HG02678 (cell line): Measurements from ENCODE around the gene CHCHD3.
A peak's percentile ranks its signal among the peaks of the same experiment; 100 is the strongest.
"Not testable (repeated sequence)": the region's sequence is repeated elsewhere in the genome, so short reads cannot be mapped to it uniquely, and the experiment has no call there.

Source experiments
- ATAC-seq: cut with Tn5 transposase; IDR thresholded peaks from one replicate; pipeline ENCODE4 v1.9.1; 2021; ENCODE audit warnings: mild to moderate bottlenecking, moderate library complexity; ENCODE audit not compliant: unreplicated experiment

The CHCHD3 gene

DNA sequence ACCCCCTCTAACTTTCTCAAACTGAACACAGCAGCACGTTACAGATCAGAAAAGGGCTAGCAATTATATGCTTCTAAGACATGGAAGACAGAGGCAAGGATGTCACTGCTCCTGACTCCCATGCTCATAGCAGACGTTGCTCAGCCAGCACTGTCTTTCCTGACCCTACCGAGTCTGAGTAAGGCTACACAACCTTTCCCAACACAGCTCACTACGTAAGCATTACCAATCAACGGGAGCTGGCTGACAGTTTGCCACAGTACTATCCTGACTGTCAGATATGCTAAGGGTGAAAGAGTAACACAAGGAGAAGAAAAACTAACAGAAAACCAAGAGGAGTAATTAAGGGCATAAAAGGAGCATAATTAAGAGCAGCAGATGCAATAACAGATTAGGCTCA lies 171.2 kb downstream of the CHCHD3 start:
- ATAC-seq: no peak

GRCh38 chr7:132907380-132907940 lies 174.4 kb downstream of the CHCHD3 start:
- no peak for ATAC-seq

DNA sequence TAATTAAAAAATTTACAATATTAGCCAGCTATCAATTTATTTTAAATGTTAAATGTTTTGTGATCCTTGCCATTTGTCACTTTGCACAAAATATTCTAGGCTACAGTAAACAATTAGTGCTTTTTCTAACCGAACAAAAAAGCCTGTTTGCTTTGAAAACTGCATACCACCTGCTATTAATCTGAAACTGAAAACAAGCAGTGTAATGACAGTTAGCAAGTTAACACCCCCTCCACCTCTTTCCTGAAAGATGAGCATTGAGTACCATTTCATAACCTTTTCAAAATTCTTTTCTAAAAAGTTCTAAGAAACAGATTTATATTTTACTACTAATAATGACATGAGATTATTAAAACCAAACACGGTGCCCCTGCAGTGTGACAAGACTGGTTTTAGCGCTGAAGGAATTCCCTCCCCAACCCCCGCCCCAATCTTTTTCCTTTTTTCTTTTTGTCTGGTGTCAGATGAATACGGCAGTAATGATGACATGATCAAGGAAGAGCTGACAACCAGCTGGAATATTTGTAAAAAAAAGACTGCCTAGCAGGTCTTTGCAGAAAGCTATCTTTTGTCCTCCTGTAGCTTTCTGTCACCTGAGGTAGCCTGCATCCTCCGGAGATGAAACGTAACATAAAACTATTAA lies 175.6 kb downstream of the CHCHD3 start:
- no peak for ATAC-seq

GRCh38 chr7:132905136-132905535 lies 176.8 kb downstream of the CHCHD3 start:
- ATAC-seq: not testable (repeated sequence)

GRCh38 chr7:132904209-132904608 lies 177.7 kb downstream of the CHCHD3 start:
- no peak for ATAC-seq

- ATAC-seq: not testable (repeated sequence)
These were observed 179.6 kb downstream of the CHCHD3 start for GRCh38 chr7:132902294-132902693.

GRCh38 chr7:132901241-132901640 lies 180.6 kb downstream of the CHCHD3 start:
- ATAC-seq: no peak

DNA sequence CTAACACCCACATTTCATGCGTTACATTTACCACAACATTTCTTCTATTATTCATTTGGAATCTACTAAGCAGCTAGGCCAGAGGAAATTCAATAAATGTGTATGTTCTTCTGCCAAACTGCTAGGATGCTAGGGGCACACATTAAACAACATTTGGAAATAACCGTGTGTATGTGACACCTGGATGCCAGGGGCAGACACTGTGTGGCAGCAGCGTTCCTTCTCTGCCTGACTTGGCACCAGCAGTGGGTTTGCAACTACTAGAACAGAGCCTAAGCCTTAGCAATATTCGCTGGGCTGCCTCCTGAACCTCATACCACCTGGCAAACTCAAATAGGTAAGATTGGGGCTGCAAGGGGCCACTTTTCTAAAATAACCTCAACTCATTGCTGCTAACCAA lies 182.1 kb downstream of the CHCHD3 start:
- no peak for ATAC-seq

DNA sequence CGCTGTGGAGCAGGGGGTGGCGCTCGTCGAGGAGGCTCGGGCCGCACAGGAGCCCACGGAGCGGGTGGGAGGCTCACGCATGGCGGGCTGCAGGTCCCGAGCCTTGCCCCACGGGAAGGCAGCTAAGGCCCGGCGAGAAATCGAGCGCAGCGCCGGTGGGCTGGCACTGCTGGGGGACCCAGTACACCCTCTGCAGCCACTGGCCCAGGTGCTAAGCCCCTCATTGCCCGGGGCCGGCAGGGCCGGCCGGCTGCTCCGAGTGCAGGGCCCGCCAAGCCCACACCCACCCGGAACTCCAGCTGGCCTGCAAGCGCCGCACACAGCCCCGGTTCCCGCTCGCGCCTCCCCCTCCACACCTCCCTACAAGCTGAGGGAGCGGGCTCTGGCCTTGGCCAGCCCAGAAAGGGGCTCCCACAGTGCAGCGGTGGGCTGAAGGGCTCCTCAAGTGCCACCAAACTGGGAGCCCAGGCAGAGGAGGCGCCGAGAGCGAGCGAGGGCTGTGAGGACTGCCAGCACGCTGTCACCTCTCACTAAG lies 183.2 kb downstream of the CHCHD3 start:
- not testable (repeated sequence) for ATAC-seq

DNA sequence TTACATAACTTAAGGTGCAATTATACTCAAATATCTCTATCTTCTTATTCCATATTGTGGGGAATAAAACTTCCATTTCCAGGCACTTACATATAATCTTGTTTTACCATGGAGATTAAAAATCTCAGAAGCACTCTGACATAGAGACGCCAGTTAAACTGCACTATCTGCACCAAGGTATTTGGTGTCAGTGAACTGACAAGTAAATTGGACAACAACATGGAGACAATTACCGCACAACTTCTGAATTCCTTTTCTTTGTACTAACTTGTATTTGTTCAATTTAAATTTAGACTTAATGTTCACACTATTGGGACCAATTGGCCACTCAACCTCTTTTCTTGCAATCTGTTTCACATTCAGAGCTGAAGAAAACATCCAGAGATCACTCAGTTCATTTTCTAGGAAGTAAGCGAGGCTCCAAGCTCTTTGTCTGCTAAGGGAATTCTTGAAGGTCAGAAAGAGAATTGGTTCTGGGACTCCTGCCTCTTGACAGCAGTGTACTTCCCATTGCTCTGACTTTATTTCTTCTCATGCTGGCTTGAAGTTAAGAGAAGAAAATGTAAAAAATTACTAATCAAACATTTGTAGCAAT lies 184.7 kb downstream of the CHCHD3 start:
- no peak for ATAC-seq

DNA sequence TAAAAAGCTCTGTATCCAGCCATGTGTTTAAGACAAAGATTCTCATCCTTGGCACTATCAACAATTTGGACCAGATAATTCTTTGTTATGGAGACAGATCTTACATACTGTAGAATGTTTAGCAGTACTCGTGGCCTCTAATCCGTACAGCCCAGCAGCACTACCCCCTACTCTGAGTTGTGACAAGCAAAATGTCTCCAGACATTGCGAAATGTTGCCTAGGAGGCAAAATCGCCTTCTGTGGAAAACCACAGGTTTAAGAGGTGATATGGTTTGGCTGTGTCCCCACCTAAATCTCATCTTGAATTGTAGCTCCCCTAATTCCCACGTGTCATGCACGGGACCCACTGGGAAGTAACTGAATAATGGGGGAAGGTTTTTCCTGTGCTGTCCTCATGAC lies 186.7 kb downstream of the CHCHD3 start:
- ATAC-seq: no peak

DNA sequence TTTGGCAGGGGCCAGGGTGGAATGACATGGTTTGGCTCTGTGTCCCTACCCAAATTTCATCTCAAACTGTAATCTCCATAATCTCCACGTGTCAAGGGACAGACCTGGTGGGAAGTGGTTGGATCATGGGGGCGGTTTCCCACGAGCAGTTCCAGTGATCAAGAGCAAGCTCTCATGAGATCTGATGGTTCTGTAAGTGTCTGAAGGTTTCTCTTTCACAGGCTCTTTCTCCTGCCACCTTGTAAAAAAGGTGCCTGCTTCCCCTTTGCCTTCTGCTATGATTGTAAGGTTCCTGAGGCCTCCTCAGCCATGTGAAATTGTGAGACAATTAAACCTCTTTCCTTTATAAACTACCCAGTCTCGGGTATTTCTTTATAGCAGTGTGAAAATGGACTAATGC lies 188.3 kb downstream of the CHCHD3 start:
- no peak for ATAC-seq

DNA sequence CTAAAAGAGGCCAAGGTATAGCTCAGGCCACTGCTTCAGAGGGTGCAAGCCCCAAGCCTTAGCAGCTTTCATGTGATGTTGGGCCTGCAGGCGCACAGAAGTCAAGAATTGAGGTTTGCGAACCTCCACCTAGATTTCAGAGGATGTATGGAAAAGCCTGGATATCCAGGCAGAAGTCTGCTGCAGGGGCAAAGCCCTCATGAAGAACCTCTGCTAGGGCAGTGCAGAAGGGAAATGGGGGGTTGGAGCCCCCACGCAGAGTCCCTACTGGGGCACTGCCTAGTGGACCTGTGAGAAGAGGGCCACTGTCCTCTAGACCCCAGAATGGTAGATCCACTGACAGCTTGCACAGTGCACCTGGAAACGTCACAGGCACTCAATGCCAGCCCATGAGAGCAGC lies 189.1 kb downstream of the CHCHD3 start:
- ATAC-seq: not testable (repeated sequence)

DNA sequence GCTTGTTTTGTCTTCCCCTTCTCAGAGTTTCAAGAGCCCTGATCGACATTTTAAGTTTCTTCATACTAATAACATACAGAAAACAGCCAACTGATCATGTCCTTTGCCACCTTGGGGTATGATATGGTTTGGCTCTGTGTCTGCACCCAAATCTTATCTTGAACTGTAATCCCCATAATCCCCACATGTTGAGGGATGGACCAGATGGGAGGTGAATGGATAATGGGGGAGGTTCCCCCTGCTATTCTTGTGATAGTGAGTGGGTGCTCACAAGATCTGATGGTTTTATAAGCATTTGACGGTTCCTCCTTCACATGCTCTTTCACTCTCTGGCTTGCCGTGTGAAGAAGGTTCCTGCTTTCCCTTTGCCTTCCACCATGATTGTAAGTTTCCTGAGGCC lies 190.3 kb downstream of the CHCHD3 start:
- no peak for ATAC-seq

DNA sequence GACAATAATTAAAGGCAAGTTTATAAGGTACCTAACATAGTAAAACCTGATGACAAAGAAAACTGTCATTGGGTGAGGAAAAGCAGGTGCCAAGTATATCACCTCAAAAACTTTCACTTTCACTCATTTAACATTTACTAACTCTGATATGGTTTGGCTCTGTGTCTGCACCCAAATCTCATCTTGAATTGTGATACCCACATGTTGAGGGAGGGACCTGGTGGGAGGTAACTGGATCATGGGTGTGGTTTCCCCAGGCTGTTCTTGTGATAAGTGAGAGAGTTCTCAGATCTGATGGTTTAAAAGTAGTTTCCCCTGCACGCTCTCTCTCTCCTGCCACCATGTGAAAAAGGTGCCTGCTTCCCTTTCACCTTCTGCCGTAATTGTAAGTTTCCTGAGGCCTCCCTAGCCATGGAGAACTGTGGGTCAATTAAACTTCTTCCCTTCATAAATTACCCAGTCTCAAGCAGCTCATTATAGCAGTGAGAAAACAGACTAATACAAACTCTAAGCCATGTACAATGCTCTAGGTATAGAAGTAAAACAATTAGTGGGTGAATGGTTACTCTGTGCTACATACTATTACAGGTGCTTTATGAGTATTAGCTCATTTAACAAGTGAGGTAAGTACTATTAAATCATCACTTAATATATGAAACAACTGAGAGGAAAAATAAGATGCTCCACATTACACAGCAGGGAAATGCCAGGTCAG lies 199.0 kb downstream of the CHCHD3 start:
- ATAC-seq: peak; percentile 77

DNA sequence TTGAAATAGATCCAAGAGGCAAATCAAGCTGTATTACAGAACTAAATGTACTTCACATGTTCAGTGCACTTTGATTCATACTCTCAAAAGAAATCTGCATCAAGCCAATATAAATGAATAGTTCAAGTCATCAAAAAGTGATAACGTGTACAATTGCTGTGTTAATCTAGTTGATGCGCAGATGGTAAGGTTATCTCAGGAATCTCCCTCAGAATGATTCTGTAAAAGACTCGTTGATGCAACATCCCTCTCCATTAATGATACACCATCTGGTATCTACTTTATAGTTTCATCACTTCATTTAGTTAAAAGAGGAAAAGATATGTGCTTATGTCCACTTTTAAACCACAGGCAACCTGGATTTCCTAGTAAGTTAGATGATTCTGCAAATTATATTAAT lies 200.6 kb downstream of the CHCHD3 start:
- no peak for ATAC-seq

DNA sequence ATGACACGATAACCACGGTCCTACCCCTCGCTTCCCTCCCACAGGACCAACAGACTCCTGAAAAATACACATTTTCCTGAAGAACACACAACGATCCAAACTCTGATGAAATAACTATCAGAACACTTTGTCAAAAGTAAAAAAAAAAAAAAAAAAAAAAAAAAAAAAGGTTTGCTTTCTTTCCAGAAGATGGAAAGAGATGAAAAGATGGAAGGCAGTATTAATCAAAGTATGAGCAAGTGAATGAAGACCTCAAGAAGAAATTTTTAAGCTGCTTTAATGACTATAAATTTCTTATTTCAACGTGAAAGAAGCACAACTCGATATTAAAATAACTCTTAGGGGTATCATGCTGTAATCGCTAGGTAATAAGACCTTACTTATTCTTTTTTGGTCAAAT lies 202.3 kb downstream of the CHCHD3 start:
- ATAC-seq: no peak

DNA sequence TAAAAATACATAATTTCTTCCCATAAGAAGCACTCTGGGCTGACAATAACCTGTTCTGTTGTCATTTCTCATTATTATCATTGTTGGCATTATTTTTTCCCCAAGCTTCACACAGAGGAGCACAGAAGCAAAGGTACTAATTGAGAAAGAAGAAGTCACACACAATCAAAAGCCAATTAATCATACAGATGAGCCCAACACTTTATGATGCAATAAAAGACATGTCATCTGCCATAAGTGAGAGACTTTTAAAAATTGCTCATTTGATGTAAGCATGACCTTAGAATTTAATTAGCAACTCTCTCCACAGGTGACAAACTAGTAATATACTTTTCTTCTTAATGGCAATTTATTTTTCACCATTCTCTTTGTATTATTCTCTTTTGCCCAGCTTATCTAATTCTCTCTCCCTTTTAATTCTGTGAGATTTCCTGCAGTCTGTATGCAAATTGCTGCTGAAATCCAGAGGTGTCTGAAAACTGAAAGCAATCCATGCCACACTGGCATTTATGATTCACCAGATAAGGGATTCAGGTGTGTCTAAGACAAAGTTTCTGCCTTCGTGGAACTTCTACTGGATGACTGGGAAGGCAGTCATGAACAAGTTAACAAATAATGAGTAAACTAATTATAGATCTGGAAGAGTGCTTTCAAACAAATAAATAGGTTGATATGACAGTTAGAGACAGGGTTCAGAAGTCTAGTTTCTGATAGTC lies 203.5 kb downstream of the CHCHD3 start:
- ATAC-seq: no peak

GRCh38 chr7:132877573-132877972 lies 204.3 kb downstream of the CHCHD3 start:
- ATAC-seq: no peak

GRCh38 chr7:132876576-132876975 lies 205.3 kb downstream of the CHCHD3 start:
- no peak for ATAC-seq

GRCh38 chr7:132872034-132872433 lies 209.9 kb downstream of the CHCHD3 start:
- no peak for ATAC-seq
